H9 (cell line): ENCODE data around the gene DCANP1. TPM values are rescaled to one million over a fixed set of nuclear protein-coding genes. Genes with fewer than 3 reads are reported as not detected.

Source experiments
- DNase-seq: peaks from one replicate; pipeline ENCODE4 v3.0.0-alpha.2; 2017
- H2AFZ ChIP-seq: one replicate; pipeline ENCODE4 v1.6.1; 2013; ENCODE audit warnings: mild to moderate bottlenecking, low read length, control low read depth, moderate library complexity
- H2AK5ac ChIP-seq: 2 replicates; pipeline ENCODE4 v1.6.1; 2013; ENCODE audit warnings: low read length, control low read depth, mixed read lengths; ENCODE audit not compliant: insufficient read length
- H2BK120ac ChIP-seq: one replicate; pipeline ENCODE4 v1.6.1; 2013; ENCODE audit warnings: low read depth, mild to moderate bottlenecking, low read length, control low read depth, inconsistent platforms; ENCODE audit not compliant: poor library complexity, severe bottlenecking
- H2BK12ac ChIP-seq: 2 replicates; pipeline ENCODE4 v1.6.1; 2013; ENCODE audit warnings: low read length, control low read depth, mixed read lengths, low read depth; ENCODE audit not compliant: insufficient read length
- H2BK15ac ChIP-seq: 2 replicates; pipeline ENCODE4 v1.6.1; 2013; ENCODE audit warnings: low read depth, low read length, control low read depth
- H2BK20ac ChIP-seq: one replicate; pipeline ENCODE4 v1.6.1; 2013; ENCODE audit warnings: low read depth, mild to moderate bottlenecking, low read length, control low read depth, inconsistent platforms; ENCODE audit not compliant: poor library complexity, severe bottlenecking
- H2BK5ac ChIP-seq: 2 replicates; pipeline ENCODE4 v1.6.1; 2013; ENCODE audit warnings: low read length, control low read depth, mixed read lengths; ENCODE audit not compliant: insufficient read length
- H3K14ac ChIP-seq: 2 replicates; pipeline ENCODE4 v1.6.1; 2013; ENCODE audit warnings: low read length, control low read depth; ENCODE audit not compliant: insufficient read depth
- H3K18ac ChIP-seq: 2 replicates; pipeline ENCODE4 v1.6.1; 2013; ENCODE audit warnings: low read depth, mild to moderate bottlenecking, mixed read lengths, low read length, control low read depth; ENCODE audit not compliant: insufficient read length
- H3K23ac ChIP-seq: 2 replicates; pipeline ENCODE4 v1.6.1; 2013; ENCODE audit warnings: low read length, control low read depth, mixed read lengths, low read depth; ENCODE audit not compliant: insufficient read length
- H3K23me2 ChIP-seq: 2 replicates; pipeline ENCODE4 v1.6.1; 2013; ENCODE audit warnings: low read depth, mild to moderate bottlenecking, mixed read lengths, low read length, control low read depth; ENCODE audit not compliant: insufficient read length, poor library complexity, severe bottlenecking
- H3K27ac ChIP-seq: 2 replicates; pipeline ENCODE4 v1.5.1; 2013; ENCODE audit warnings: low read length, control low read depth, mixed read lengths, low read depth; ENCODE audit not compliant: insufficient read length
- H3K27me3 ChIP-seq: 2 replicates; pipeline ENCODE4 v1.6.1; 2013; ENCODE audit warnings: low read length, control low read depth, inconsistent platforms; ENCODE audit not compliant: insufficient read depth
- H3K4ac ChIP-seq: 2 replicates; pipeline ENCODE4 v1.6.1; 2013; ENCODE audit warnings: low read depth, mild to moderate bottlenecking, control low read depth, inconsistent platforms, low read length, moderate library complexity
- H3K4me1 ChIP-seq: 2 replicates; pipeline ENCODE4 v1.6.1; 2013; ENCODE audit warnings: low read length, control low read depth, inconsistent platforms; ENCODE audit not compliant: insufficient read depth
- H3K4me2 ChIP-seq: 2 replicates; pipeline ENCODE4 v1.6.1; 2013; ENCODE audit warnings: low read length, control low read depth, mixed read lengths; ENCODE audit not compliant: insufficient read length, insufficient read depth
- H3K56ac ChIP-seq: 2 replicates; pipeline ENCODE4 v1.6.1; 2013; ENCODE audit warnings: low read depth, mild to moderate bottlenecking, mixed read lengths, low read length, control low read depth; ENCODE audit not compliant: insufficient read length
- H3K79me1 ChIP-seq: 2 replicates; pipeline ENCODE4 v1.6.1; 2013; ENCODE audit warnings: low read depth, mild to moderate bottlenecking, moderate library complexity, low read length, control low read depth, inconsistent platforms; ENCODE audit not compliant: insufficient read depth, poor library complexity, severe bottlenecking
- H3K79me2 ChIP-seq: 2 replicates; pipeline ENCODE4 v1.6.1; 2013; ENCODE audit warnings: low read length, control low read depth, inconsistent platforms; ENCODE audit not compliant: insufficient read depth
- H3K9ac ChIP-seq: 2 replicates; pipeline ENCODE4 v1.6.1; 2013; ENCODE audit warnings: low read length, control low read depth, mixed read lengths; ENCODE audit not compliant: insufficient read length; ENCODE audit errors: extremely low read depth
- H3K9me3 ChIP-seq: one replicate; pipeline ENCODE4 v1.6.1; 2013; ENCODE audit warnings: low read depth, low read length, inconsistent platforms; ENCODE audit not compliant: control insufficient read depth
- H3T11ph ChIP-seq: one replicate; pipeline ENCODE4 v1.6.1; 2013; ENCODE audit warnings: mild to moderate bottlenecking, low read length, control low read depth, inconsistent platforms
- H4K20me1 ChIP-seq: one replicate; pipeline ENCODE4 v1.6.1; 2013; ENCODE audit not compliant: control insufficient read depth, insufficient read length, insufficient read depth
- H4K5ac ChIP-seq: 2 replicates; pipeline ENCODE4 v1.6.1; 2013; ENCODE audit warnings: low read depth, mild to moderate bottlenecking, mixed read lengths, low read length, control low read depth; ENCODE audit not compliant: insufficient read length
- H4K8ac ChIP-seq: replicated peaks from 2 replicates; pipeline ENCODE4 v1.6.1; 2013; ENCODE audit warnings: low read length, control low read depth, mixed read lengths, low read depth; ENCODE audit not compliant: insufficient read length
- H4K91ac ChIP-seq: 2 replicates; pipeline ENCODE4 v1.6.1; 2013; ENCODE audit warnings: low read depth, mild to moderate bottlenecking, moderate library complexity, mixed read lengths, low read length, control low read depth; ENCODE audit not compliant: insufficient read length
- H3K27ac Mint-ChIP-seq, 3 experiments: 2 replicates in 2 of 3; 3 replicates in 1 of 3; pipeline ENCODE4 v1.8.0; 2020 to 2021; ENCODE audit warnings: mixed read lengths in 3 of 3, mild to moderate bottlenecking in 1 of 3, moderate library complexity in 1 of 3
- H3K27me3 Mint-ChIP-seq: 2 replicates; pipeline ENCODE4 v1.8.0; 2021; ENCODE audit warnings: low read depth, mild to moderate bottlenecking, moderate library complexity, mixed read lengths
- H3K36me3 Mint-ChIP-seq, 3 experiments: 2 replicates in 2 of 3; 3 replicates in 1 of 3; pipeline ENCODE4 v1.8.0; 2020 to 2021; ENCODE audit warnings: low read depth in 3 of 3, mixed read lengths in 3 of 3; ENCODE audit not compliant: insufficient read depth in 1 of 3
- H3K4me1 Mint-ChIP-seq, 2 experiments: 2 replicates each; pipeline ENCODE4 v1.8.0; 2020; ENCODE audit warnings: mixed read lengths in 2 of 2
- H3K4me3 Mint-ChIP-seq, 2 experiments: 2 replicates in 1 of 2; 3 replicates in 1 of 2; pipeline ENCODE4 v1.8.0; 2020 to 2021; ENCODE audit warnings: mild to moderate bottlenecking in 2 of 2, mixed read lengths in 2 of 2, moderate library complexity in 1 of 2
- H3K9me3 Mint-ChIP-seq, 2 experiments: 2 replicates in 1 of 2; 3 replicates in 1 of 2; pipeline ENCODE4 v1.8.0; 2020; ENCODE audit warnings: mild to moderate bottlenecking in 2 of 2, mixed read lengths in 2 of 2, moderate library complexity in 1 of 2
- CTCF ChIP-seq: fragments of 200-600 bp; sonication (generic); conservative IDR thresholded peaks from 3 replicates; pipeline ENCODE4 v1.8.0; 2021; ENCODE audit warnings: antibody characterized with exemption, mild to moderate bottlenecking
- total RNA-seq: library from RNA; stranded (reverse); gene quantifications from 2 replicates; pipeline ENCODE4 v1.2.1, GENCODE V29; 2021

Gene DCANP1
- total RNA-seq, 1 experiment from 2014 or later: not detected

DNA sequence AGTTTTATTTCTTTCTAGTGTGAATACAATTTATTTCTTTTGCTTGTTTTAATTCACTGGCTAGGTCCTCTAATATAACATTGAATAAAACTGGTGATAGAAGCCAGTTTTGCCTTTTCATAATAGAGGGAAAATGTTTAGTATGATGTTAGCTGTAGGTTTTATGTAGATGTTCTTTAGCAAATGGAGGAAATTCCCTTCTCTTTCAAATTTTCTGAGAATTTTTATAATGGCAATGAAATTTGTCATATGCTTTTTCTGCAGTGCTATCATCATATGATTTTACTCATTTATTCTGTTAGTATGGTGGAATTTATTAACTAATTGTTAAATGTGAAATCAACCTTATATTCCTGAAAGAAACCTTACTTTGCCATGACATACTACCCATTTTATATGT, 30.1 kb downstream of the DCANP1 start:
- no peak overlapping the region for H4K91ac ChIP-seq
- no peak overlapping the region for H3K27ac ChIP-seq
- no peaks in the 10 kb centered on the region for H3K27me3 ChIP-seq
- H4K8ac ChIP-seq: no peak overlapping the region
- no peaks in the 10 kb centered on the region for H3K79me1 ChIP-seq
- Mint-ChIP-seq H3K27me3 (peaks cover 61% of the 10 kb centered on the region), H3K9me3 (peaks cover 0 to 3% of the 10 kb centered on the region in 2 experiments; a peak in 2 of 5 replicates), H3K4me3 (no peak overlapping the region), H3K4me1 (no peaks in the 10 kb centered on the region), H3K27ac (no peak overlapping the region), H3K36me3 (no peaks in the 10 kb centered on the region)
- no peak overlapping the region for H3K4ac ChIP-seq
- no peak for TF ChIP-seq CTCF
- H2BK5ac ChIP-seq: no peak overlapping the region
- H3K14ac ChIP-seq: no peak overlapping the region
- H3T11ph ChIP-seq: no peak overlapping the region
- H4K5ac ChIP-seq: no peak overlapping the region
- no peak overlapping the region for H2BK12ac ChIP-seq
- no peak overlapping the region for H2AK5ac ChIP-seq
- H2BK20ac ChIP-seq: no peak overlapping the region
- no peak overlapping the region for H2BK120ac ChIP-seq
- DNase-seq: no peak
- no peak overlapping the region for H2AFZ ChIP-seq
- no peaks in the 10 kb centered on the region for H3K79me2 ChIP-seq
- no peak overlapping the region for H3K18ac ChIP-seq
- no peaks in the 10 kb centered on the region for H3K23me2 ChIP-seq
- no peaks in the 10 kb centered on the region for H3K4me1 ChIP-seq
- H3K4me2 ChIP-seq: no peak overlapping the region
- H3K9me3 ChIP-seq: no peaks in the 10 kb centered on the region
- H4K20me1 ChIP-seq: no peaks in the 10 kb centered on the region
- H2BK15ac ChIP-seq: no peak overlapping the region
- H3K23ac ChIP-seq: no peak overlapping the region
- no peak overlapping the region for H3K9ac ChIP-seq
- no peak overlapping the region for H3K56ac ChIP-seq
